GM12865 (cell line): ENCODE results near the gene SLC66A2.

Experiments
- DNase-seq: peaks from one replicate; pipeline ENCODE4 v3.0.0; 2010; ENCODE audit warnings: low read depth
- H3K4me3 ChIP-seq: 2 replicates; pipeline ENCODE4 v1.5.1; 2011; ENCODE audit warnings: mild to moderate bottlenecking, low read depth, low read length, control low read depth
- TF ChIP-seq, protein P1 (sequence below): IDR thresholded peaks from 2 replicates; pipeline ENCODE4 v1.5.1; 2011; ENCODE audit warnings: low read length, control low read depth, low read depth, inconsistent platforms; ENCODE audit not compliant: insufficient read depth; ENCODE audit errors: missing control alignments

Gene SLC66A2

DNA sequence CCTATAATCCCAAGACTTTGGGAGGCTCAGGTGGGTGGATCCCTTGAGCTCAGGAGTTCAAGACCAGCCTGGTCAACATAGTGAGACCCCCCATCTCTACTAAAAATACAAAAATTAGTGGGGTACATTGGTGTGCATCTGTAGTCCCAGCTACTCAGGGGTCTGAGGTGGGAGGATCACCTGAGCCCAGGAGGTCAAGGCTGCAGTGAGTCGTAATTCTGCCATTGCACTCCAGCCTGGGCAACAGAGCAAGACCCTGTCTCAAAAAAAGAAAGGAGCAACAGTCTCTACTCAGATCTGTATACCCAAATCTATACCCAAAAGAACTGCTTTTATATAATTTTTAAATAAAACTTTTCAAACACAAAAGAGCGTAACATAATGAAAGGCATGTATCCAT lies 7.5 kb upstream of the SLC66A2 start:
- no peak overlapping the region for H3K4me3 ChIP-seq
- no peak for DNase-seq
- TF ChIP-seq, protein P1, sequence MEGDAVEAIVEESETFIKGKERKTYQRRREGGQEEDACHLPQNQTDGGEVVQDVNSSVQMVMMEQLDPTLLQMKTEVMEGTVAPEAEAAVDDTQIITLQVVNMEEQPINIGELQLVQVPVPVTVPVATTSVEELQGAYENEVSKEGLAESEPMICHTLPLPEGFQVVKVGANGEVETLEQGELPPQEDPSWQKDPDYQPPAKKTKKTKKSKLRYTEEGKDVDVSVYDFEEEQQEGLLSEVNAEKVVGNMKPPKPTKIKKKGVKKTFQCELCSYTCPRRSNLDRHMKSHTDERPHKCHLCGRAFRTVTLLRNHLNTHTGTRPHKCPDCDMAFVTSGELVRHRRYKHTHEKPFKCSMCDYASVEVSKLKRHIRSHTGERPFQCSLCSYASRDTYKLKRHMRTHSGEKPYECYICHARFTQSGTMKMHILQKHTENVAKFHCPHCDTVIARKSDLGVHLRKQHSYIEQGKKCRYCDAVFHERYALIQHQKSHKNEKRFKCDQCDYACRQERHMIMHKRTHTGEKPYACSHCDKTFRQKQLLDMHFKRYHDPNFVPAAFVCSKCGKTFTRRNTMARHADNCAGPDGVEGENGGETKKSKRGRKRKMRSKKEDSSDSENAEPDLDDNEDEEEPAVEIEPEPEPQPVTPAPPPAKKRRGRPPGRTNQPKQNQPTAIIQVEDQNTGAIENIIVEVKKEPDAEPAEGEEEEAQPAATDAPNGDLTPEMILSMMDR, result no peak

GRCh38 chr18:79956276-79956675 lies 4.8 kb upstream of the SLC66A2 start:
- DNase-seq, result no peak
- TF ChIP-seq, protein P1, result no peak
- H3K4me3 ChIP-seq, result no peak overlapping the region

GRCh38 chr18:79955302-79956075 lies 4.0 kb upstream of the SLC66A2 start:
- DNase-seq, result peak; percentile 24
- TF ChIP-seq, protein P1, result no peak
- H3K4me3 ChIP-seq, result no peak overlapping the region

GRCh38 chr18:79954791-79955190 lies 3.3 kb upstream of the SLC66A2 start:
- H3K4me3 ChIP-seq, result no peak overlapping the region
- DNase-seq, result no peak
- TF ChIP-seq, protein P1, result no peak

- no peak overlapping the region for H3K4me3 ChIP-seq
- peak; percentile 18 for DNase-seq
- TF ChIP-seq, protein P1, result no peak
These were observed 2.7 kb upstream of the SLC66A2 start for GRCh38 chr18:79953971-79954651.

GRCh38 chr18:79952996-79953559 lies 1.6 kb upstream of the SLC66A2 start:
- TF ChIP-seq, protein P1, result no peak
- DNase-seq, result no peak
- H3K4me3 ChIP-seq, result no peak overlapping the region
